SHP77 (cell line): ENCODE data around the gene TAF1C.
"Not testable (repeated sequence)": the region's sequence is repeated elsewhere in the genome, so short reads cannot be mapped to it uniquely, and the experiment has no call there.

Experiments
- DNase-seq, 2 experiments: peaks; one replicate each; lab custom pipeline; 2025; lab: John Stamatoyannopoulos, UW

TAF1C gene, protein sequence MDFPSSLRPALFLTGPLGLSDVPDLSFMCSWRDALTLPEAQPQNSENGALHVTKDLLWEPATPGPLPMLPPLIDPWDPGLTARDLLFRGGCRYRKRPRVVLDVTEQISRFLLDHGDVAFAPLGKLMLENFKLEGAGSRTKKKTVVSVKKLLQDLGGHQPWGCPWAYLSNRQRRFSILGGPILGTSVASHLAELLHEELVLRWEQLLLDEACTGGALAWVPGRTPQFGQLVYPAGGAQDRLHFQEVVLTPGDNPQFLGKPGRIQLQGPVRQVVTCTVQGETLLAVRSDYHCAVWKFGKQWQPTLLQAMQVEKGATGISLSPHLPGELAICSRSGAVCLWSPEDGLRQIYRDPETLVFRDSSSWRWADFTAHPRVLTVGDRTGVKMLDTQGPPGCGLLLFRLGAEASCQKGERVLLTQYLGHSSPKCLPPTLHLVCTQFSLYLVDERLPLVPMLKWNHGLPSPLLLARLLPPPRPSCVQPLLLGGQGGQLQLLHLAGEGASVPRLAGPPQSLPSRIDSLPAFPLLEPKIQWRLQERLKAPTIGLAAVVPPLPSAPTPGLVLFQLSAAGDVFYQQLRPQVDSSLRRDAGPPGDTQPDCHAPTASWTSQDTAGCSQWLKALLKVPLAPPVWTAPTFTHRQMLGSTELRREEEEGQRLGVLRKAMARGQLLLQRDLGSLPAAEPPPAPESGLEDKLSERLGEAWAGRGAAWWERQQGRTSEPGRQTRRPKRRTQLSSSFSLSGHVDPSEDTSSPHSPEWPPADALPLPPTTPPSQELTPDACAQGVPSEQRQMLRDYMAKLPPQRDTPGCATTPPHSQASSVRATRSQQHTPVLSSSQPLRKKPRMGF

DNA sequence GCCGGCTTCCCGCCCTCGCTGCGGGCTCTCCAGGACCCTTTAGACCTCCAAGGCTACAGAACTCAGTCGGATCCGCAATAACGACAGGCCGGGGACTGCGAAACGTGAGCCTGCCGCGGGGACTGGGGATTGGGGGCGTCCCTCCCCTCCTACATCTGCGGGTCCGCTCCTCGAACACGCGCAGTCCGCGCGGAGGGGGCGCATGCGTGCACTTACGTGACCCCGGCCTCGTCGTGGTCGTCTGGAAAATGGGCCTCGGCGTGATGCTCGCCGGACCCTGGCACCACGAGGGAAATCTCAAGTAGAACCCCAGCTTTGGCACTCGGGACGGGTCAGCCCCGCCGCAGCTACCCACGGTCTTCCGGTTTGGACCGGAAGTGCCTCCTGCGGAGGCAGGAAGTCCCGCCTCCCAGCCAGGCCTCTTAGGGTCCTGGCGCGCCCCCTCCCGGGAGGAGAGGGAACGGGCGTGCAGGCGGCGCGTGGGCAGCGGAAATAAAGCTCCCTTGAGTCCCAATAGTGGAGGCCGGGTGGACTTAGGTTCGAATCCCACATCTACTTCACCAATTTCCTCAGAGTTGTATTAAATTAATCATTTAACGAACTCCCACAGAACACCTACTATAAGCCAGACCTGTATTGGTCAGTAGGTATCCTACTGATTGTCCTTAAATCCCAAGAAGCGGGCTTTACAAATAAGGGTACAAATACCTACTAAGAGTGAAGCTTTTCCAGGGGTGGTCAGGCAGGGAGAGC, at the start of gene TAF1C:
TAF1C (minus strand) TSS at position 373 of the 753 bp plus-strand sequence. CDS start 2,069 bp downstream, outside the sequence.
- peak; percentile 86 to 96 for DNase-seq

DNA sequence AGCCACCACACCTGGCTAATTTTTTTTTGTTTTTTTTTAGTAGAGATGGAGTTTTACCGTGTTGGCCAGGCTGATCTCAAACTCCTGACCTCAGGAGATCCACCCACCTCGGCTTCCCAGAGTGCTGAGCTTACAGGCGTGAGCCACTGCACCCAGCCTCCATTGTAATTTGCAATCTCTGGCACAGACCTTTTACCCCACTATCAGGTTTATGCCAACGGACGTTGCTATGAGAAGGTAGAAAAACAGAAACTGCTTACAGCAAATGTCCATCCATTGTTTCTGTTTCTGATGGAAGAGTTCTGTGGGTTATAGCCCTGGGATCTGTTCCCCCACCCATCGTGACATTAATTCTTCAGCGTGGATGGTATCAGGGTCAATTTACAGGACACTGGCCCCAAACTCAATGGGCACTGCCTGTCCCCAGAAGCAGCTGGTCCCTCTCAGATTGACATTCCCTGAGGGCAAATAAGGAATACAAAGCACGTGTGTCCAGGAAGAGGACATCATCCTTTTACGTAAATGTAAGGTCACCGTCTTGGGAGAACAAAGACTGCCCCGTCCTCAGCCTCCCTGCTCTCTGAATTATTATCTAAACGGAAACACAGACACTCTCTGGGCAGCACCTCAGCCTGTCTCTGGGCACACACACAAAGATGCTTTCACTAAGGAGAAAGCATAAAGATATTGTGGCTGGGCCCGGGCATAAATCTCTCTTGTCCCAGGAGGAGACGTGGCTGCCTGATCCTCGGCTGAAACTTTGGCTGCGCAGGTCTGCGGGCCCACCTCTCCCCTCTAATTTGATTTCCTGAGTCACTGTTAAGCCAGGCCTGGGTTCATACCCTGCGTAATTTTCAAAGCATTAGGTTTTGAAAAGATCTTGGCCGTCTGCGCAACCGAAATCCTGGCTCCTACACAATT, 47.7 kb upstream of the TAF1C start:
- no peak for DNase-seq

DNA sequence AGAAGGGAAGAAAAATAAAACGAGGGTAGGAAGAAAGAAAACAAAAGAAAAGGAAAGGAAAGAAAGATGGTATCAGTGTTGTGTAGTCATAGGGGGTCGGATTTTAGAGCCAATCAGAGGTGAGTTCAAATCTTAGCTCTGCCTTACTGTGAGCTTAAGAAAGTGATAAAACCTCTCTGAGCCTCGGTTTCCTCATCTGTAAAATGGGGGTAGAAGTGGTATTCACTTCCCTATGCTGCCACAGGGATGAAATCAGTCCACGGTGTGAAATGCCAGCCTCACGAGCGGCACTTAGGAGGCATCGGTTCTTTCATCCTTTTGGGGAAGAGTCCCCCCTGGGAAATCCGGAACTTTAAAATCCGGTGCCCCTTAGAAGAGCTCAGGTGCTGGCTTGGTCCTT, 46.9 kb upstream of the TAF1C start:
- DNase-seq, result no peak

DNA sequence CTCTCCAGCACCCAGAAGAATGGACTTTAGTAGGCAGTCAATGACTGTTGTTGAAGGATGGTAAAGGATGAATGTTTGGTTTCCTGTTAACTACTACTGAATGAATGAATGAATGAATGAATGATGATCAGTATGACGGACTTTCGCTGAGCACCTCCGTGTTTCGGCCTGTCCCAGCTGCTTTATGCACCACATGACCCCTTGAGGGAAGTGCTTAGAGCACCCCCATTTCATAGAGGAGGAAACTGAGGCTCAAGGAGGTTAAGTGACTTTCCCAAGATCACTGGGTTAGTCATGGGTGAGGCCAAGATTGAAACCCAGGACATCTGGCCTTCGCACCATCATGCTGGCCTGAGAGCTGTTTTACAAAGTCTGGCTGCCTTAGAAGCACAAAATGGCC, 46.1 kb upstream of the TAF1C start:
- no peak for DNase-seq

DNA sequence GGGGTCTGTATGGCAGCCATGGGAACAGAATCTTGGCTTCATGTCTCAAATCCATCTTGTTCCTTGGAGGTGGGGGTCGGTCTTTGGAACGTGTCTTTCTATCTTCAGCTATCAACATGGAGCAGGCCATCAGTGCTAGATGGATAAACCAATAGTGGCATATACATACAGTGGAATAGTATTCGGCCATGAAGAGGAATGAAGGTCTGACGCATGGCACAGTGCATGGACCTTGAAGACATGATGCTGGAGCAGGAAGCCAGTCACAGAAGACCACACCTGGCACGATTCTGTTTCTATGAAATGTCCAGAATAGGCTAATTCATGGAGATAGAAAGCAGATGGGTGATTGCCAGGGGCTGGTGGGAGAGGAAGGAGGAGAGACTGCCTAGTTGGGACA, 45.2 kb upstream of the TAF1C start:
- DNase-seq, result no peak

DNA sequence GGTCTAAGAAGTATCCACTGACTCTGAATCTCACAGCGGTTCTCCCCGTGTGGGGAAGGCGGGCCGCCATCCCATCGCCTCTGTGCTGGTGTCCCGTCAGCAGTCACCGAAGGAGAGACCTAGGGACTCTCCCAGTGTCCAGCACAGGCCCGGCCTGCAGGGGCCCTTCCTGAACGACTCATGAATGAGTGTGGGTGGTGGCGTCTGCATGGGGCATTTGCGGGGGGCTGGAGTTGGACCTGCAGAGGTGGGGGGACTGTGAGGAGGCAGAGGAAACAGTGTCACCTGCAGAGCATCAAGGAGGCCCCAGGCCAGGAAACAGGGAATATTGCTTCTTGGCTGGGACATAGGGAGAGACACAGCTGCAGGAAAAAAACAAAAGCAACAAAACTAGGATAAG, 42.6 kb upstream of the TAF1C start:
- no peak for DNase-seq

DNA sequence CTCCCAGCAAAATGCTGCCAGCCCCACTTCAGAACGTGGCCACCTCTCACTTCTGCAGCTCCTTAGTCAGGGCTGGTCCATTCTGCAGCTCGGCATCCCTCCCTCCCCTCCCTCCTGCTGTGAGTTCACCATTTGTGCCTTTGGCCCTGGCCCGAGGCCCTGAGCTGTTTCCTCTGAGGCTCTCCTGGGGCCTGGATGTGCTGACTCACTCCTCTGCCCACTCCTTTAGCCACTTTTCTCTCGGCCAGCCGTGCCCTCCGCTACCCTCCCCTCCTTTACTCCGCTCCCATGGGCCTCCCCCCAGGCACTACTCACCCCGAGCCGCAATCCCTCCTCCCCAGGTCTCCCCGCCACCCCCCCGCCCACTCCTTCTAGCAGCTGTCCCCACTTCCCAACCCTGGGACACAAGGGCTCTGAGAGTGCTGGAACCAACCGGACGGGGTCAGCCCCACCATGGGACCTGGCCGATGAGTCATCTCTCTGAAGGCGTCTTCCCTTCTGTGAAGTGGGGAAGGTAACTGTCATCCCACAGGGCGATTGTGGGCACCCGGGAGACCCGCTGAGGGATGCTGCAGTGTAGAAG, 41.5 kb upstream of the TAF1C start:
- peak; percentile 19 to 28 for DNase-seq

DNA sequence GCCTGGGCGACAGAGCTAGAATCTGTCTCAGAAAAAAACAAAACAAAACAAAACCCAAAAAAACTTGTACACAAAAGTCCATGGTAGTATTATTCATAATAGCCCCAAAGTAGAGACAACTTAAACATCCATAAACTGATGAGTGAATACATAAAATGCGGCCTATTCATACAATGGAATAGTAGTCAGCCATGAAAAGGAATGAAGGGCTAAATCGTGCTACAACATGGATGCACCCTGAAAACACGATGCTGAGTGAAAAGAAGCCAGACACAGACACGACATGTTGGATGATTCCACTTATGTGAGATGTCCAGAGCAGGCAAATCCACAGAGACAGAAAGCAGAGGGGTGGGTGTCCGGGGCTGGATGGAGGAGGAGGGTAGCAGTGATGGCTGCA, 40.7 kb upstream of the TAF1C start:
- DNase-seq, result no peak

DNA sequence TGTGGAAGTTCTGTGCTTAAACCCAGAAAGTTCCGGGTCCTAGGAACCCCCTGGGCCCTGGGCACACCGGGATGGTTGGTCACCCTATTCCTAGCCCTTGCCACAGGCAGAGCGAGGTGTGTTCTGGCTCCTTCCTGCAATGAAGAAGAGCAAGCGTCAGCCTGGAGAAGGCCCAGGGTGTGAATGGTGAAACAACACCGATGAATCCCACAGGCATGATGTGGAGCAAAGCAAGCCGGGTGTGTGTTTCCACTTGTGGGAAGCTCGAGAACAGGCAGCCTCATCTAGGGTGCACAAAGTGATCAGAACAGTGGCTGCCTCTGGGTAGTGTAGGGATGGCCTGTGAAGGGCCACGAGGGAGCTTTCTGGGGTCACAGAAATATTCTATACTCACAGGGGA, 39.2 kb upstream of the TAF1C start:
- no peak for DNase-seq

DNA sequence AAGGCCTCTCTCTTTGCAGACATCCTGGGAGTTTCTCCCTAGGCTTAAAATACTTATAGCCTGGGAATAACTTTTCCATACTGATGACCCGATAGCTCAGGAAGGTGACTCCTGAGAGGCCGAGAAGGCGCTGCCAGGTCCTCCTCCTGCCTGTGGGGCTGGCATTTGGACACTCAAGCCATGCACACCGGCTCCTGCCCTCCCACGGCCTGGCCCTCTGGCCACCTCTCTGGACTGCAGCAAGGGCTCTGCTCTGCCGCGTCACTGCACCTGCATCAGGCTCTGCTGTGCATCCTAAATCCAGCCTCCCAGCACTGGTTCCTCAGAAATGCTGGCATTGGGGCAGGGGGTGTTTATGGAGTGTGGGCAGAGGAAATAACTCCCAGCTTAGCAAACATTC, 38.7 kb upstream of the TAF1C start:
- DNase-seq, result no peak

DNA sequence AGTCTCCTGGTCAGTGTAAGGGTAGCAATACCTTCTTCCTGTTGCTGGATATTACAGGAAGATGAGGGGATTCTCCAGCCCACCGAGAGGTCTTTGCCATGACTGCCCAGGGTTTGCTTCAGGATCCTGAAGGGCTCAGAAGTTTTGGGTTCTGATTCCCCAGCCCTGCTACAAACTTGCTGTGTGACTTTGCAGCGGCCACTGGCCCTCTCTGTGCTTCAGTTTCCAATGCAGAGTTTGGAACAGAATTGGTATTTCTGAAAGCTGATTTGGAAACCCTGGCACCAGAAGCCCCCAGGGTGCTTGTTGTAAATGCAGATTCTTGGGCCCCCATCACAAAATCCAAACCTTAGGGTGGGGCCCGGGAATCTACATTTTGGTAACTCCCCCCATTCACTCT, 38.3 kb upstream of the TAF1C start:
- DNase-seq, result no peak

DNA sequence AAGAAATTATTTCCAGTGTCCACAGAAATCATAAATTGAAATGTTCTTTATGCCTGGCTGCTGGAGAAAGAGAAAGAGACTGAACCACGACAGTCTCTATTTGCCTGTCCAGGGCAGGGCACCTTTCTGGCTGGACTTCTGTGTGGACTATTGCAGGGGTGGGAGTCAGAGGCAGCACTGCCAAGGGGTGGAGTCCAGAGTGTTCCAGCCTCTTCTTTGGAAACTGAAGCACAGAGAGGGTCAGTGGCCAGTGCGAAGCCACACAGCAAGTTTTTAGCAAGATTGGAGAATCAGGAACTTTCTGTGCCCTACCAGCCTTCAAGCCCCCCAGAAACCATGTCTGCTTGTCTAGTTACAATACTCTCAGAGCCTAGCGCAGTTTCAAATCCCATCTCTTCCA, 37.7 kb upstream of the TAF1C start:
- no peak for DNase-seq

DNA sequence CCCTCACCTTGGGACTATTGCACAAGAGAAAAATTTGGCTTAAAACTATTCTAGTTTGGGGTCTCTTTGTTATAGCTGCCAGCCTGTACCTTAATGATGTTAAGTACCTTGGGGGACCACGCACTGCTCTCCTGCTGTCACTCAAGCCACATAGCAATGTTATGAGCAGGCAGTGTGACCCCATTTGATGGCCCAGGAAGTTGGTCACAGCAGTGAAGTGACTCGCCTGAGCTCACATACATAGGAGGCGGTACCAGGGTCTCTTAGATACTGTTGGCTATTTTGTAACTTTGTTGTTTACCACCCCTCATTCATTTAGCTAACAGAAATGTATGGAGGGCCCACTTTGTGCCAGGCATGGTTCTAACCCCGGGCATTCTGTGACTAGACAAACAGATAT, 36.6 kb upstream of the TAF1C start:
- DNase-seq, result no peak

DNA sequence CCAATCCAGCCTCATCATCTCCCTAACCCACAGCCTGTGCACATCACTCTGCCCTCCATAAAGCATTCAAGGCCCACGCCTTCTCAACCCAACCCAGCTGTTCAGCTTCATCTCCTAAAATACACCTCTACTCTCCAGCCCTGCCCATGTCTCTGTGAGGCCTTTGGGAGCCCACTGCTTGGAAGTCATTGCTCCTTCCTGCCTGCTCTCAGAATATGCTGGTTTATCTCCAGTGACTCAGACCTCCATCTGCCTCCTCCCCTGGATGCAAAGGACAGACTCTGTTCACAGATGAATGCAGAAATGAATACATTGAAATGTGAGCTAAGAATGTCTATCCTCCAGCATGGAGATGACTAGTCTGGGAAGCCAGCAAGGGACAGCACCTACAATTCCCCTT, 34.0 kb upstream of the TAF1C start:
- no peak for DNase-seq

DNA sequence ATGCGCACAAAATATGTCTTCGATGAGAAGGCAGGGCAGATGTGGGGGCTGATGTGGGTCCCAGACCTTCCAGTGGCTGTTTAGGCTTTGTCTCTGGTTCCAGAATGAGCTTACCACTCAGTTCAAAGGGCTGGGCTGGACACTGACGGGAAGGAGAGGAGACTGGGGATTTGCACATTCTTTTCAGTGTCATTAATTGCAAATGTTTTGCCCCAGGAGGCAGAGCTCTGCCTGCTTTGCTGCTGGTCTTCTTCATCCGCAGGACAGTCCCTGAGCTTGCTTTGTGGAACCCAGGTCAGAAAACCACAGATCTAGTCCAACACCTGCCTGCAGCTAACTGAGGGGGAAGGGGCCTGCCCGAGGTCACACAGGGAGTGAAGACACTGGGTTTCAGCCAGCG, 32.1 kb upstream of the TAF1C start:
- DNase-seq, result no peak

DNA sequence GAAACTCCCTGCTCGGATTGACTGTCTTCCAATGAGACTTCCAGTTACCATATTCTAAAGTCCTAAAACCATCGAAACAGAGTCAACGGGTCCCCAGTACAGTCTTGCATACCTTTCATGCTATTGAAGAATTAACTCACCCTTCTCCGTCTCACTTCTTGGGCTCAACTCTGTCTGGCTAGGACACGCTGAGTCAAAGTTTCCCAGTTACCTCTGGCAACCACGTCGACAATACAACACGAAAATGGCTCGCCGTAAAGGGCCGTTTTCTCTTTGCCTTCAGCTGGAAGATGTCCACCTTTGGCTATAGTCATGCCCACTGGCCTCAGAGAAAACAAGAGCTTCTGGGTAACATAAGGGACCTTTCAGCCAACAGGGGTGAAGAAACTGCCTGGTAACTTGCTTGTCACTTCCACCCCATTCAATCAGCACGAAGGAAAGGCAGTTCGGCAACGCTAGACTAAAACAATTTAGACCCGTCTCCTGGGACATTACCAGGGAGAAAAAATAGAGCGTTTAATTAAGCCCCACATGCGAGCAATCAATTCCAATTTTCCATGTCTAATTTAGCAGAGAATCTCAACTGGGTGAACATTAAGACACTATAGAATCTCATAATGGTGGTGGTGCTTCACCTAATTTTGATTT, 31.4 kb upstream of the TAF1C start:
- DNase-seq, result no peak

DNA sequence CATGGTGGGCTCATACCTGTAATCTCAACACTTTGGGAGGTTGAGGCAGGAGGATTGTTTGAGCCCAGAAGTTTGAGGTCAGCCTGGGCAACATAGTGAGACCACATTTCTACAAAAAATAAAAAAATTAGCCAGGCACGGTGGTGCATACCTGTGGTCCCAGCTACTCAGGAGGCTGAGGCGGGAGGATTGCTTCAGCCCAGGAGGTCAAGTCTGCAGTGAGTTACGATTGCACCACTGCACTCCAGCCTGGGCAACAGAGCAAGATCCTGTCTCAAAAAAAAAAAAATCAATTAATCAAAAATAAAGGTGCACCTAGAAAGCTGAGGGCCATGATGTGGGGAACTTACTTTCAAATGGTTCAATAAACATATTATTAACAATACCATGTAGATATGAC, 29.3 kb upstream of the TAF1C start:
- DNase-seq, result not testable (repeated sequence)

DNA sequence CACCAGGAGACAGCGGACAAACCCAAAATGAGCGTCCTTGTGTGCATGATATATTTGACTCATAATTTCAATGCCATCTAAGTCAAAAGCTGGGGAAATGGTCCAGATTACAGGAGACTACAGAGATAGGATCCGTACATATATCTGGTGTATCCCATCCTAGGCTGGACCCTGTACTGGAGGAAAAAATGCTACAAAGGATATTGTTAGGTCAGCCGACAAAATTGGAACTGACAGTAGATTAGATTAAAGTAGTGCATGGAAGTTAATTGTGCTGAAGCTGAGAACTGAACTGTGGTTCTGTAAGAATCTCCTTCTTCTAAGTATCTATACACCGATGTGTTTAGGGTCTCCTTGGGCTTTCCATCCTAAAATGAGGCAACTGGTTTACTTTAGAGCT, 28.7 kb upstream of the TAF1C start:
- DNase-seq, result no peak

DNA sequence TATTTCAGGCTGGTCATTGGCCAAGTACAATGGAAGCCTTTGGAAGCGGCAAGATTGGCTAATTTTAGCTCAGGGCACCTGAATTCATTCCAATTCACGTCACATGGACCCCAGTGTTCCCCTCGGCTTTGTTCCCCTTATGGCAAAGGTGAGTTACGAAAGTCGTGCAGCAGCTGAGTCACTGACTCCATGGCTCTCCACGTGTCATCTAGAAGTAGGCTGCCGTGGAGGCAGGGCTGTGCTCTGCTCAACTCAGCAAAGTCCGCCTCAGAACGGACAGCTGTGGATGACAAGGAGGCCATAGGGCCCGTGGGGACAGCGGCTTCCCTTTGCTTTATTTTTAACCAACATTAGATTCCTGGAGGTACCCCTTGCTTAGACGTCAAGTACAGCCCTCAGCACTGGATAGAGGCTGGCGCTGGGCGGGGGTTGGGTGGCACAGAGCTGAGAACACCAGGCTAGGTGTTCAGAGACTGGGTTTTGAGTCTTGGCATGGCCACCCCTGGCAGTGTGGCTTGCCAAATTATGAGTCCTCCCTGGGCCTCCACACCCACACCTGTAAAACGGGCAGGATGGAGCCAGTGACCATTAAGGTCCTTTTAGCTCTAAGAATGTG, 27.7 kb upstream of the TAF1C start:
- no peak for DNase-seq

DNA sequence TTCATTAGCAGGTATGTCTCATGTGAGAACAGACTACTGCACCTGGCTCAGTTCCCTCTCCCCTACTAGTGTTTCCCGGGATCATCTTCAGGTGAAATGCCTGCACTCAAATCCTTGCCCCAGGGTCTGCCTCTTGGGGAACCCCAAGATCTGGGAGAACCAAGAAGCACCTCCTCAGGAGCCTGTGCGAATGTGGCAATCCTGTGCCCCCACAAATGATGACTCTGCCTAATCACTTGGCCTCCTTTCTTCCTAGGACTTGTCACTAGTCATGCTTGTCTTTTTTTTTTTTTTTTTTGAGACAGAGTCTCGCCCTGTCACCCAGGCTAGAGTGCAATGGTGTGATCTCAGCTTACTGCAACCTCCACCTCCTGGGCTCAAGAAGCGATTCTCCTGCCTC, 25.8 kb upstream of the TAF1C start:
- DNase-seq, result no peak
